Suppressor macrophage (primary cell): ENCODE data around the gene BCOR.
A peak's percentile ranks its signal among the peaks of the same experiment; 100 is the strongest.

Source experiments
- DNase-seq, 4 experiments: peaks; one replicate each; pipeline ENCODE4 v3.0.0-alpha.2; 2020 to 2022

Gene BCOR

DNA sequence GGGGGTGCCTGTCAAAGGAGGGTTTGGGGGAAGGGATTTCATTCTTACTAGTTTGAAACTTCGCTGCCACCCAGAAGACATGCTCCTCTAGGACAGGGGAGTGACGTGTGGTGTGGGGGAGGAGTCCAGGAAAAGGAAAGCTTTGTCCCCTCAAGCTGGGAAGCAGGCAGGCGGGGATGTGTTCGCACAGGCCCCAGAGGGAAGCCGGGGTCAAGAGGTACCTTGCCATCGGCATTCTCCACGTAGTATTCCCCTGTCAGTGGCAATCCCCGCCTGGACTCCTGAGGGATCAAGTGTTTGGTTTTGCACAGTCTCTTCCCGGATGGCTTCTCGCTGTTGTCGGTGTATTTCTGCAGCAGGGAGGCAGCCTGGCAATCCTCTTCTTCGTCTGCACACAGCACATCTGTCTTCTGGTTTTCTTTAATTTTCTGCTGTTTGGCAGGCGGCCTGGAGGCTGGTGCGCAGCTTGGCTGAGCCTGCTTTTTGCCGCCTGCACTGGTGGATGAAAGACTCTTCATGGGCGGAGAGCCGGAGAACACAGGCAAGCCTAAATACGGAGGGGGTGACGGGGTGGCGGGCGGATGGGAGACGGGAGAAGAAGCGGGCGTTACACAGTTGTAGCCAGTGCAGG, 35.1 kb downstream of the BCOR start:
- DNase-seq: no peak

DNA sequence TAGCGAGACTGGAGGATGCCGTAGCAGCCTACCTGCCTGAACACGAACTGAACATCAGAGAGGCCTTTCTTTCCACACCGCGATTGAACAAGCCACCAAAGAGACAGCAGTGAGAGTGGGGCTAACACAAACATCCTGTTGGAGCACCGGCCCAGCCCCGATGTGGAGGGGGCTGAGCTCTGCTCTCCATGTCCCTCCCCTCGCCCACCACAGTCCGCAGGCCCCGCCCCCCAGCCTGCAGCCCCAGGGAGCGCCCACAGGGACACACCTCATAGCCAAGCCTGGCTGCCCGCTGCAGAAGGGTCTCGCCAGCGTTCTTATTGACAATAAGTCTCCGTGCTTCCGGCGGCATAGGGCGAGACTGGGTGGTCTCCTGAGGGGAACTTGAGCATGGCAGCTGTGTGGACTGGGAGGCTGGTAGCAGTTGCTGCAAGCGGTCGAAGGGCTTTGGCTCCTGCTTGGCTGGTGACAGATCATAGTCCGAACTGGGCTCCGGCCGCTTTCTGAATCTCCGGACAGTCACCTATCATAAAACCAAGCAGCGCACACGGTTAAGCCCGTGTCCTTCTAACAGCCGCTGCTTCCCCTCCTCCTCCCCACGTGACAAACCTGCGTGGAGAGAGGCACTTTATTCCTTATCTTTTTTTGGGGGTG, 35.8 kb downstream of the BCOR start:
- DNase-seq: no peak

DNA sequence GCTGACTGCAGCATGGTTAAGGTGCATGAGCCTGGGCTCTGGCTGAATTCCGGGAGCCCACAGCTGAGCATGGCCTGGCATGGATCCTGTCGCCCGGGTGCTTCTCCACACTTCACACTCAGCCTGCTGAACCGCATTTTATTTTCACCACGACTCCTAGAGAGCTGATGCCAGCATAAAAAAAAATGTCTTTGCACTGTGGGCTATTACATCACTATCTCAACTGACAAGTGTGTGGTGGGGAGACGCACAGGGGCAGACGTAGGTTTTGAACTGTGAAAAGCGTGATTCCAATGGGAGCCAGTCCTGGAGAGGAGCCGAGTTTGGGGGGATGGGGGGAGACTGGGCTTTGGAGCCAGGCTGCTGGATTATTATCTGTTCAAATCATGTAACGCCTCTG, 36.8 kb downstream of the BCOR start:
- no peak for DNase-seq

DNA sequence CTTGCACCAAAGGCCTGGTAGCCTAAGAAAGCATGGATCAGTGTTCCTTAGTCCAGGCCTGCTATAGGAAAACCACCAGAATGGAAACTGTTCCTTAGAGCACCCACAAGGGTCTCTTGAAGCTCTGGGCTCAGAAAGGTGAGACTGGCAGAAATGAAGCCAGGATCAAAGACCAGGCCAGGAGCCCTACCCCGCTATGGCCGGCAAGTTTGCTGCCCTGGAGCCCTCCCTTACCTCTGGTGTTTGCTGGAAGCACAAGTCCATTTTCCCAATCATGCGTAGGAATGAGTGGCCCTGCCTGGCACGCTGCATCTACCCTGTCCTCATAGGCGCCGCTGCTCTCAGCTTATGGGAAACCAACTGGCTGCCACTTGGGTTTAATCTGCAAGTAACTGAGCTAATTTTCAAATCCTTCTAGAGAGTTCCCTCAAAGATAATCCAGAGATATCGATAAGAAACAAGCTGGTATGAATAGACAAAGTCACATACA, 37.4 kb downstream of the BCOR start:
- DNase-seq: no peak

DNA sequence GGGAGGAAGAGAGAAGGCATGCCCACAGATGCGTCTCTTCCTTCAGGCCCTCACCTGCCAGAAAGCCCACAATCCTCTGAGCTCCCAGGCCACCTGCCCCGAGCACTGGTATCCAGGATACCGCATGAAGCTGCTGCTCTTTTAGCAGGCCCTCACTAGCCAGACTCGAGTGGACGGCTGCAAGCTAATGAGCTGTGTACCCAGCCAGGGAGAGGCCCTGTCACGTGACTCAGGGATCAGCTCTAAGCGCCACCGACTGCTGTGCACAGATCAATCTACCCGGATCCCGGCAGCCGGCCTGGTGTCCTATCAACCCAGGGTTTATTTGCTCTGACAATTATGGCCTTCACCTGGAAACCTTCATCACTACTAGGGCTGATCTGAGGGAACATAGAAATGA, 39.0 kb downstream of the BCOR start:
- no peak for DNase-seq

DNA sequence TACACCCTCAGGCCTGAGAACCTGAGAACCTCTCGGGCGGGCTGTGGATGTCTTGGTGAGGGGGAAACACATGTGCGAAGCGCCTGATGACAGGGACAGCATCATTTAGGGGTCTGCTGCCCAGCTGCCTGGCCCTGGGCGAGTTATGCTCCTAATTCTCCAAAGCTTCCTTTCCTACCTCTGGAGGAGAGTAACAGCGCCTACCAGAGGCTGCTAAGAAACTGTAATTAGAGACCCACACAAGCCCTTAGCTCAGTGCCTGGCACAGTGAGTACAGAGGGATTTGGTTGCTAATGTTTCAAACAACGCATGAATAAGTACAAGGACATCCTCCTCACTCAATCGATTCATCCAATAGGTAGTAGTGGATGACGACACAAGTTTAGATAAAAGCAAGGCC, 40.4 kb downstream of the BCOR start:
- DNase-seq: no peak

DNA sequence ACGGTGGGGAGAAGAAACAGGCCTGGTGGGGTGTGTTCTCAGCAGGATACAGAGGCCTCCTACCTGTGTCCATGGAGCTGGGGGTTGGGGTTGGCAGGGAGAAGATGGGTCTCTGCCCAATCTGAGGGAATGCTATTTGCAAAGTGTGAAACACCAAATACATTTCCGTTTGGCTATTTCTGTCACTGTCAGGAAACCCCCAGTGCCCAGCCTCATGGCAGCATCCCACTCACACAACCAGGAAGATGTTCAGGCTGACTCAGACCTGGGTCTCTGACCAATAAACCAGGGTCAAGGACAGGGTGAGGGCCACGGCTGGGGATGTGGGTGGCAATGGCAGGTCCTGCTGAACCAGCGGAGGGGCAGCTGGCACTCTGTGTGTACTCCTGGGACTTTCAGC, 41.3 kb downstream of the BCOR start:
- peak; percentile 2 to 41 (median 24) for DNase-seq

DNA sequence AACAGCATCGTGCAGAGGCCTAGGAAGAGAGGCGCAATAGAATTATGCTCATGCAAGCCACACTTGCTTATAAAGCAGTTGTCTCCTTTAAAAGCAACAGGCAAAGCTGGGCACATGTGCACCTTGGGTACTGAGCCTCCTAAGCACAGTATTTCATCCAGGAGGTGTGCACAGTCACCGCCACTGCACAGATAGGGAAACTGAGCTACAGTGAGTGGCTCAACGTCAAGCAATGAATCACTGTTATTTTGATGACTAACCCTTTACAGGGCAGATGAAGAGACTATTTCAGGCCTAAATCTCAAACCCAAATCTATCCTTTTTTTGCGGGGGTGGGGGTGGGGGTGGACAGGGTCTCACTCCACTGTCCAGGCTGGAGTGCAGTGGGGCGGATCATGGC, 42.3 kb downstream of the BCOR start:
- no peak for DNase-seq

DNA sequence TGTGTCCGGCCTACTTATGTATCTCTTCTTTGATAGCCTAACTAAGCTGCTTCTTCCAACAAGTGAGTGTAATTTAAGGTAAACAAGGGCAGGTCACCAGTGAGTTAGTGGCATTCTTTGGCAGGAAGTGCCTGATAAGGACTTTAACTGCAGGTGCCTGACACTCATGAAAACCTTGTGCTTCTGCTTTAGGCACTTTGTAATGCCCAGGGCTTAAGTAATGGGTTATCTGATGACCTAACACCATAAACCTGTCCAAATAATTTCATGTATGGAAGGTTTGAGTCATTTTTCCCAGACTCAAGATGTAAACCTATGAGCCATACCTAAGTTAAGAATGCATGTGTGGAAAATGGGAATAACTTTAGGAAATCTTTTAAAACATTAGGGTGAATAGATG, 43.0 kb downstream of the BCOR start:
- DNase-seq: no peak

DNA sequence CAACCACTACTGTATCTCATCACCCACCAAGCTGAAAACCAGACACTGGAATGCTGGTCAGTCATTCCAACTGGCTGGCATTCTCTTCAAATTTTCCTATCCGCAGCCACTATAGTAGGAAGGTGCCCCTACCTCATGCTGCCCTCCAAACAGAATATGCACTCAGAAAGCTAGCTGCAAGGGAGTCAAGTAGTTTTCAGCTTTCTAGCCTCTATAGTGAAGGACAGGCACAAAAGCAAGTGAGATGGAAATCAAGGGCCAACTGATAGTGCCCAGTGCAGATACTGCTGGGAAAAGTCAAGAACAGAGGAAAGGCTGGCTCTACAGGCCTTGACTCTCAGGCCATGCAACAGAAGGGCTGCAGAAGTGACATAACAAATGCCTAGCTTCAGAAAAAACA, 47.2 kb downstream of the BCOR start:
- no peak for DNase-seq

DNA sequence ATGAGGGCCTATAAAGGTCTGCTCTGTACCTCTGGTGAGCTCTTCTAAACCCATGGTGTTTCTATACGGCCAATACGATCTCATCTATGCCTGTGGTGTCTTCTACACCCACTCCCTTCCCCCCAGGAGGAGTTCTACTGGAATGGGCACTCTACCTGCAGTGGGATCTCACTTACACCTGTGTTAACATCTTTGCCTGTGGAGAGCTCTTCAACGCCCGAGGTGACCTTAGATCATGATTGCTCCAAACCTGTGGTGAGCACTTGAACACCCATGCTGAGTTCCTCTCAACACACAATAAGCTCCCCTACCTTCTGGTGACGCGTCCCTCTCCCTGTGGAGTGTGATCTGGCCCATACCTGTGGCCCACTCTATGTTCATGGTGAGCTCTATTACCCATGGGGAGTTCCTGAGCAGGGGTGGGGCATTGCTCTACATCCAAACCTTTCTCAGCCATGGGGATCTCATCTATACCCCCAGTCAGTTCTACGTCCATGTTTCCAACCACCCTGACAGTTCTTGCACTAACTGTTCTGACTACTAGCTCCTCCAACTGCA, 48.6 kb downstream of the BCOR start:
- no peak for DNase-seq

DNA sequence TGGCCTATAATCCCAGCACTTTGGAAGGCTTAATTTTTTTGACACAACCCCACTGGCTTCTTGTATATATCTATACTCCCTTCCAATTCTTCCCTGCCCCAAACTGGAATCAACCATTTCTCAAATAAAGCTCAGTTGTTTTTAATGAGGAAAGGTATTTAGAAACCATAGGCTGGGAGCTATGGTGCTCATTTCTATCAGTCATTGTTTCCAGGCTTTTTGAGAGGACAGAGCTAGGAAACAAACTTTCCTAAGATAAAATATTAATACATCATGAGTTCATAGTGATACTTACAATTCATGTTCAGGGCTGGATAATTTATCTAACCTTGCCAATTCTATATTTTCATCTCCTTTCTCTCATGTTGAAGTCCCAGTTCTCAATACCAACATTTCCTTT, 50.3 kb downstream of the BCOR start:
- DNase-seq: no peak

DNA sequence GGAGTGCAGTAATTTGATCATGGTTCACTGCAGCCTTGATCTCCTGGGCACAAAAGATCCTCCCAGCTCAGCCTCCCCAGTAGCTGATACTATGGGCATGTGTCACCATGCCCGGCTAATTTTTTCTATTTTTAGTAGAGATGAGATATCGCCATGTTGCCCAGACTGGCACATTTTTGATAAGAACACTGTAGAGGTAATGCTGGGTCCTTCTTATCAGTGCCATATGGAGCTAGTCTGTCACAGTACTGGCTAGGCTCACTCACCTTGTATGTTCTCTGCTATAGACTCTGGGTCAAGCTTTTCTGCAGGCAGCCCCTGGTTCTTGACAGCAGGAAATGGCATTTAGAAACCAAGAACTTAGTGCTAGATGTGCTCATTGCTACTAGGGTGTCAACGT, 53.9 kb downstream of the BCOR start:
- DNase-seq: no peak

DNA sequence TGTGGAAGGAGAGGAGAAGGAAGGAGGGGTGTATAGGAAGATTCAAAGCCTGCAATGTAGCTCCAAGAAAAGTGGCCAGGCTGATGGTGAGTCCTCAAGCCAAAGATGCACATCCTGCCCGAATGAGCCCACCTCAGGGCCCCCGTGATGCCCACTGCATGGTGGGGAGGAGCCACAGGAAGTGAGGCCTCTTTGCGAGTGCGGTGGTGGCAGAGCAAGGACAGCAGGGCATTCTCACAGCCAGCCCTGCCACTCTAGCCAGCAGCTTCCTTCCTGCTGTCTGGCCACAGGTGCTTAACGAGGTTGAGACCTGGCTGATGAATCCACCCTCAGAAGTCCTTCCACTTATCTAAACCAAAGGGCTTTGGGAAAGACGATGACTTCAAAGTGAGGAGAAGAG, 55.8 kb downstream of the BCOR start:
- DNase-seq: no peak

DNA sequence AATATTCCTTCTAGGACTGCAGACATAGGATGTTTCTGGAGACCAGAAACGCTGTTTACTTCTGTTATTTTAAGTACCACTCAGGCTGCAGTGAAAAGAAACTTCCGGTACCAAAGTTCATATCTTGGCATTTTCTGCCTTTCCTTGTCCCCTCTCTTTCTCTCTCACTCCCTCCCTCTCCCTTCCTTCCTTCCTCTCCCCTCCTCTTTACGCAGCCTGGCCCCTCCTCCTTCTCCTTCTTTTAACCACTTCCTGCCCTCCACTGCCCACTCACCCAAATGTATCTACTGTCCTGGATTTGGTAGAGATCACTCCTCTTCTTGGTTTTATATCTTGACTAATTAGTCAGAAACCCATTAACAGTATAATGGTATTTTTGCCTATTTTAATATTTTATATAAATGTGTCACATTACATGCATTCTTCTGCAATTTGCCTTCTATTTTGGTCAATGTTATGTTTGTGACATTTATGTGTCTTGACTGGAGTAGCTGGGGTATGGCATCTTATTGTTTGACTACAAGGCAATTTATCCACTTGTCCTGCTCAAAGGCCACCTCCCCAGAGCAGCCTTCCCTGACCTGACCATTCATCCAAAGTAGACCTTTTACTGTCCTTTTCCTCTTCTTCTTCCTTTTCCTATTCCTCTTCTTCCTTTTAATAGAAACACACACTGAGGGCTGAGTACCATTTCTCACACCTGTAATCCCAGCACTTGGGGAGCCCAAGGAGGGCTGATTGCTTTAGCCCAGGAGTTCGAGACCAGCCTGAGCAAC, 56.9 kb downstream of the BCOR start:
- peak in 1 of 4 experiments; percentile 1 for DNase-seq

DNA sequence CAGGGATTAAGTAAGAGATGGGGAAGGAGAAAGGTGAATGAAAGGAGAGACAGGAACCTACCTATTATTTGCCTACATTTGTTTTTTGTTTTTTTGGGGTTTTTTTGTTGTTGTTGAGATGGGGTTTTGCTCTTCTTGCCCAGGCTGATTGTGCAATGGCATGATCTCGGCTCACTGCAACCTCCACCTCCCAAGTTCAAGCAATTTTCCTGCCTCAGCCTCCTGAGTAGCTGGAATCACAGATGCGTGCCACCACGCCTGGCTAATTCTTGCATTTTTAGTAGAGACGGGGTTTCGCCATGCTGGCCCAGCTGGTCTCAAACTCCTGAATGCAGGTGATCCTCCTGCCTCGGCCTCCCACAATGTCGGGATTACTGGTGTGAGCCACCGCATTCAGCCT, 57.9 kb downstream of the BCOR start:
- no peak for DNase-seq

DNA sequence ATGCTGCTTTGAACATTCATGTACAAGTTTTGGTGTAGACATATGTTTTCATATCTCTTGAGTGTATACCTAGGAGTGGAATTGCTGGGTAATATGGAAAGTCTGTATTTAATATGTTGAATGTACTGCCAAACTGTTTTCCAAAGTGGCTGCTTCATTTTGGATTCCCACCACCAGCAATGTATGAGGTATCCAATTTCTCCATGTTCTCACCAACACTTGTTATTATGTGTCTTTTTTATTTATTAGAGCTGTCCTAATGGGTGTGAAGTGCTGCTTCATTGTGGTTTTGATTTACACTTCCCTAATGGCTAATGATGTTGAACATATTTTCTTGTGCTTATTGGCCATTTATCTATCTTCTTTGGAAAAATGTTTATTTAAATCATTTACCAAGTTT, 60.4 kb downstream of the BCOR start:
- no peak for DNase-seq

DNA sequence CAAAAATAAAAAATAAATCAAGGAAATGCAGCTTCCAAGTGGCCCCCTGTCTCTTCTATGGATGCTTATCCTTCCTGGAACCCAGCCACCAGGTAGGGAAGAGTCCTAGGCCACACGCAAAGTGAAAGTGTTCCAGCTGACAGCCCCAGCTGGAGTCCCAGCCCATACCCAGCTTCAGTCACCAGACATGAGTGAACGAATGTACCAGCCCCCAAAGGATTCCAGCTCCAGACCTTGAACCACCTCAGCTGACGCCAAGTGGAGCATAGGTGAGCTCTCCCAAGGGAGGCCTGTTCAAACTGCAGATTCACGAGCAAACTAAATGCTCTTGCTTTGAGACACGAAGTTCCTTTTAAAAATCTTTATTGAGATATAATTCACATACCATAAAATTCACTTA, 62.0 kb downstream of the BCOR start:
- DNase-seq: no peak

DNA sequence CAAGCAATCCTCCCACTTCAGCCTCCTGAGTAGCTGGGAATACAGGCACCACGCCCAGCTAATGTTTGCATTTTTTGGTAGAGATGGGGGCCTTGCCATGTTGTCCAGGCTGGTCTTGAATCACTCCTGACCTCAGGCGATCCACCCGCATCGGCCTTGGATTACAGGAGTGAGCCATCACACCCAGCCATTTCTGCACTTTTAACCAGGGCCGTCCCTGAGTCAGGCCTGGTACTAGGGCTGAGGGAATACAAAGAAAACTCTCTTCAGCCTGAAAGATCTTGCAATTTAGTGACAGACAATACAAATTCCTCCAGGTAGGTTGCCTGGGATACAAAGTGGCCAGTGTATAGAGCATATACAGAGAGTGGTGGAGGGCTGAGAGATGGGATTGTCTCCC, 65.8 kb downstream of the BCOR start:
- DNase-seq: no peak

DNA sequence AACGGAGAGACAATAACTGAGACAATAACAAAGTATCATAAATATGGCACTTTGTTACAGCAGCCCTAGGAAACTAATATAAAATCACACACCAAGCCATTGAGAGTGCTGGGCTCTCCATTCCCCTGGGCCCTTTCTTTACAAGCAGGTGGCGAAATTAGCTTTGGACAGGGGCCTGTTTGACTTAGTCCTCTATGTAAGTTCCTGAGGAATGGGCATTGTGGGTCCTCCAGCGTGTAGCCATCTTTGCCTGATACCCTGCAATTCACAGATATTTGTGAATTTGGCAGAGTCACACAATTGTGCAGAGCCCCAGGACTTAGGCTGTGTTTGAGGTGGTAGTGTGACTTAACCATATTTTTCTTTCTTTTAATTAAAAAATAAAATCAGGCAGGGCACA, 67.6 kb downstream of the BCOR start:
- no peak for DNase-seq

DNA sequence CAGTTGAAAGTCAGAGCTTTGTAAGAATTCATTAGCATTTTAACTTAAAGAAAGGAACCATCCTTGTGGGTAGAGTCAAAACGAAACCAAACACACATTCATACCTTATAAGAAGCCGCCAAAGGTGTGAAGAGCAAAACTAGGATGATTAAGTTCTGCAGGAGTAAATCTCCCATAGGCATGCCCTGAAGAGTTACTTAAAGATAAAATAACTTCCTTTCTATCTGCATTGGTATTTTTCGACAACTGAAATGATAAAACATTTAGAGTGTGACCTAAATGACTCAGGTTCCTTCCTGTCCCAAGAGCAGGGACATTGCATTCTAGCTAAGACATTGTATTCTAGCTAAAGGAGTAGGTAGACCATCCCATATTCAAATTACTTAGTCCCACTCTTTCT, 75.3 kb downstream of the BCOR start:
- DNase-seq: peak in 2 of 4 experiments; percentile 38 to 50

DNA sequence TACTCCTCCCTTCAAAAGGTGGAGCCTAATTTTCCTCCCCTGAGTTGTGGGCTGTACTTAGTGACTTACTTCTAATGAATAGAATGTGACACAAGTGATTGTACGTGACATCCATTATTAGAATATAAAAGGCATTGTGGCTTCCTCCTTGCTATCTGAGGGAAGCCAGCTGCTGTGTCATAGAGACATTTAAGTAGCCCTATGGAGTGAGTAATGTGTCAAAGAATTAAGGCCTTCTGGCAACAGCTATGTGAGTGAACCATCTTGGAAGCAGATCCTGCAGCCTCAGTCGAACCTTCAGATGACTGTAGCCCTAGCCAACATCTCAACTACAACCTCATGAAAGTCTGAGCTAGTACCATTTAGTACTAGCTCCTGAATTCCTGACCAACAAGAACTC, 76.1 kb downstream of the BCOR start:
- DNase-seq: peak in 1 of 4 experiments; percentile 22

DNA sequence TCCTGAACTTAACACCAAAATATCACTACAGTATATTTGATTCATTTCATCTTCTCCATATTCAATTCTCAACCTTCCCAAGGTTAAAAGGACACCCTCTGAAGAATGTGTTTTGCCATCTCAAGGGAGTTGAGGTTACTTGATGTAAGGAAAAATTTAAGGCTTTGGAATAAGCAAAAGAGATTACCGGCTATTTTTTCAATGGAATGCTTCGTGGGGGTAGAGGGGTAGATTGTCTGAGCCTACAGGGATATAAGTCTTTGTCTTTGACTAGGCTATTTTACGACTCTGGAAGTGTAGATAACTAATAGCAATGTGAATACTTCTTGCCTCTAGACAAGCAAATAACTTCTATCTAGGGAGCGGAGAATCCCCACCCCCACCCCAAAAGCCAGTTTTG, 78.2 kb downstream of the BCOR start:
- DNase-seq: no peak

DNA sequence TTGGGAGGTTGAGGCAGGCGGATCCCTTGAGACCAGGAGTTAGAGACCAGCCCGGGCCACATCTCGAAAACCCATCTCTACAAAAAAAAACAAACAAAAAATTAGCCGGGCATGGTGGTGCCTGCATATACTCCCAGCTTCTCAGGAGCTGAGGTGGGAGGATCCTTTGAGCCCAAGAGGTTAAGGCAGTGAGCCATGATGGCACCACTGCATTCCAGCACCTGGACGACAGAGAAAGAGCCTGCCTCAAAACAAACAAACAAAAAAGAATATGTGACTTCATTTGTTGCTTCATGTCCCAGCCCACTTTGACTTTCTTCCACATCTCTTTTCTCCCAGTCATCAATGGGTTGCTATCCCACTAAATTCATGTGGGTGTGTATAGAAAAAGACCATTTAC, 79.7 kb downstream of the BCOR start:
- no peak for DNase-seq
